K562 (cell line): Measurements from ENCODE around the gene ARHGAP15. TPM values are rescaled to one million over a fixed set of nuclear protein-coding genes. Genes with fewer than 3 reads are reported as not detected.

Source experiments
- NCOA1 ChIP-seq: fragments of 450-650 bp; IDR thresholded peaks from 2 replicates; pipeline ENCODE4 v1.6.1; 2016; ENCODE audit warnings: low read depth
- NCOA4 ChIP-seq: fragments of 450-650 bp; IDR thresholded peaks from 2 replicates; pipeline ENCODE4 v1.6.1; 2018; ENCODE audit warnings: mild to moderate bottlenecking; ENCODE audit not compliant: partially characterized antibody
- RBM22 ChIP-seq: fragments of 200-400 bp; formaldehyde crosslinking; IDR thresholded peaks from 2 replicates; pipeline ENCODE4 v1.6.1; 2018; ENCODE audit warnings: low read length, low read depth; ENCODE audit not compliant: poor library complexity, severe bottlenecking
- TRIM24 ChIP-seq, 2 experiments: fragments of 450-650 bp; IDR thresholded peaks; 2 replicates each; pipeline ENCODE4 v1.6.1; 2016
- polyA plus RNA-seq, 8 experiments: library from polyadenylated mRNA; depleted of rRNA in 4 of 8; stranded (reverse) in 5 of 8; unstranded in 3 of 8; fragments of >200 nt; fragmentation: Nextera tagmentation in 2 of 8; fragmentation: Illumina TruSeq in 1 of 8; extraction: Ambion mirVana in 2 of 8; extraction: Trizol in 1 of 8; gene quantifications; 2 replicates each; pipeline versions ENCODE4 v1.2.1 to v1.2.3, GENCODE V29; 2011 to 2014; ENCODE audit warnings: inconsistent platforms in 1 of 8, missing spikeins in 1 of 8
- total RNA-seq, 7 experiments: library from RNA; depleted of rRNA in 6 of 7; stranded (reverse); fragments of >200 nt in 6 of 7; fragmentation: Illumina TruSeq in 2 of 7; extraction: Trizol in 2 of 7; gene quantifications; 2 replicates each; pipeline versions ENCODE4 v1.2.1 to v1.2.3, GENCODE V29; 2011 to 2021; ENCODE audit warnings: low replicate concordance in 1 of 7
- TF ChIP-seq, protein P1 (sequence below), 2 experiments: fragments of 200-800 bp in 1 of 2; sonication (Bioruptor generic) in 1 of 2; sonication (generic) in 1 of 2; formaldehyde crosslinking in 1 of 2; IDR thresholded peaks in 1 of 2; conservative IDR thresholded peaks in 1 of 2; 2 replicates each; pipeline versions ENCODE4 v1.5.0 to v1.6.1; 2016 to 2020; ENCODE audit warnings: missing compliant biosample characterization in 1 of 2, missing genetic modification characterization in 1 of 2, missing genetic modification reagents in 1 of 2
- TF ChIP-seq, protein P2 (sequence below): fragments of 450-650 bp; formaldehyde crosslinking; IDR thresholded peaks from 2 replicates; pipeline ENCODE4 v1.4.0; 2020; ENCODE audit warnings: mild to moderate bottlenecking, moderate library complexity
- TF ChIP-seq, protein P3 (sequence below): IDR thresholded peaks from 3 replicates; pipeline ENCODE4 v1.6.1; 2011; ENCODE audit warnings: borderline replicate concordance, mild to moderate bottlenecking; ENCODE audit not compliant: insufficient read length, insufficient read depth

Gene ARHGAP15
- total and polyA plus RNA-seq, 9 of the 15 experiments (the other 6 are each of a cell fraction or from before 2014, with no cell fraction given), result 1.5 to 17.9 (median 7.9) TPM

DNA sequence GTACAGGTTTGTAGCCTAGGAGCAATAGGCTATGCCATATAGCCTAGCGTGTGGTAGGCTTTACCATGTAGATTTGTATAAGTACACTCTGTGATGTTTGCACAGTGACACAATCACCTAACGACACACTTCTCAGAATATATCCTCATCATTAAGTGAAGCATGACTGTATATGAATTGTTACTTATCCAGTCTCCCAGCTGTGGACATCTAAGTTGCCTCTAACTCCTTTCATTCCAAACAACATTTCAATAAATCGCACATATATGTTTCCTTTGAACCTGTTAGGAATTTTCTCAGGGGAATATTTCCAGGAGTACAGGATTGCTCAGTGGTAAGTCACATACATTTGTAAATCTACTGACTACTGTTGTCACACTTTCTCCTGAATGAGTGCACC is 90.0 kb downstream of the ARHGAP15 start (continued):
- TF ChIP-seq, protein P1, sequence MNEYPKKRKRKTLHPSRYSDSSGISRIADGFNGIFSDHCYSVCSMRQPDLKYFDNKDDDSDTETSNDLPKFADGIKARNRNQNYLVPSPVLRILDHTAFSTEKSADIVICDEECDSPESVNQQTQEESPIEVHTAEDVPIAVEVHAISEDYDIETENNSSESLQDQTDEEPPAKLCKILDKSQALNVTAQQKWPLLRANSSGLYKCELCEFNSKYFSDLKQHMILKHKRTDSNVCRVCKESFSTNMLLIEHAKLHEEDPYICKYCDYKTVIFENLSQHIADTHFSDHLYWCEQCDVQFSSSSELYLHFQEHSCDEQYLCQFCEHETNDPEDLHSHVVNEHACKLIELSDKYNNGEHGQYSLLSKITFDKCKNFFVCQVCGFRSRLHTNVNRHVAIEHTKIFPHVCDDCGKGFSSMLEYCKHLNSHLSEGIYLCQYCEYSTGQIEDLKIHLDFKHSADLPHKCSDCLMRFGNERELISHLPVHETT (CRISPR knock-in tag; conservative IDR thresholded peaks at IDR 0.05 in 1 of 2, IDR thresholded peaks at IDR 0.05 in 1 of 2), result no peak
- TF ChIP-seq, protein P2, sequence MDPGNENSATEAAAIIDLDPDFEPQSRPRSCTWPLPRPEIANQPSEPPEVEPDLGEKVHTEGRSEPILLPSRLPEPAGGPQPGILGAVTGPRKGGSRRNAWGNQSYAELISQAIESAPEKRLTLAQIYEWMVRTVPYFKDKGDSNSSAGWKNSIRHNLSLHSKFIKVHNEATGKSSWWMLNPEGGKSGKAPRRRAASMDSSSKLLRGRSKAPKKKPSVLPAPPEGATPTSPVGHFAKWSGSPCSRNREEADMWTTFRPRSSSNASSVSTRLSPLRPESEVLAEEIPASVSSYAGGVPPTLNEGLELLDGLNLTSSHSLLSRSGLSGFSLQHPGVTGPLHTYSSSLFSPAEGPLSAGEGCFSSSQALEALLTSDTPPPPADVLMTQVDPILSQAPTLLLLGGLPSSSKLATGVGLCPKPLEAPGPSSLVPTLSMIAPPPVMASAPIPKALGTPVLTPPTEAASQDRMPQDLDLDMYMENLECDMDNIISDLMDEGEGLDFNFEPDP (CRISPR knock-in tag), result no peak
- TF ChIP-seq NCOA1 (no peak), RBM22 (no peak), TRIM24 (IDR thresholded peaks at IDR 0.05) (no peak), NCOA4 (no peak)
- TF ChIP-seq, protein P3, sequence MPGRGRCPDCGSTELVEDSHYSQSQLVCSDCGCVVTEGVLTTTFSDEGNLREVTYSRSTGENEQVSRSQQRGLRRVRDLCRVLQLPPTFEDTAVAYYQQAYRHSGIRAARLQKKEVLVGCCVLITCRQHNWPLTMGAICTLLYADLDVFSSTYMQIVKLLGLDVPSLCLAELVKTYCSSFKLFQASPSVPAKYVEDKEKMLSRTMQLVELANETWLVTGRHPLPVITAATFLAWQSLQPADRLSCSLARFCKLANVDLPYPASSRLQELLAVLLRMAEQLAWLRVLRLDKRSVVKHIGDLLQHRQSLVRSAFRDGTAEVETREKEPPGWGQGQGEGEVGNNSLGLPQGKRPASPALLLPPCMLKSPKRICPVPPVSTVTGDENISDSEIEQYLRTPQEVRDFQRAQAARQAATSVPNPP, result no peak
